ENCODE data around the gene ROBO1. TPM values are rescaled to one million over a fixed set of nuclear protein-coding genes. Genes with fewer than 3 reads are reported as not detected.
"Not testable (repeated sequence)": the region's sequence is repeated elsewhere in the genome, so short reads cannot be mapped to it uniquely, and the experiment has no call there.

ROBO1 gene
- total RNA-seq, 2 experiments from 2014 or later: not detected

DNA sequence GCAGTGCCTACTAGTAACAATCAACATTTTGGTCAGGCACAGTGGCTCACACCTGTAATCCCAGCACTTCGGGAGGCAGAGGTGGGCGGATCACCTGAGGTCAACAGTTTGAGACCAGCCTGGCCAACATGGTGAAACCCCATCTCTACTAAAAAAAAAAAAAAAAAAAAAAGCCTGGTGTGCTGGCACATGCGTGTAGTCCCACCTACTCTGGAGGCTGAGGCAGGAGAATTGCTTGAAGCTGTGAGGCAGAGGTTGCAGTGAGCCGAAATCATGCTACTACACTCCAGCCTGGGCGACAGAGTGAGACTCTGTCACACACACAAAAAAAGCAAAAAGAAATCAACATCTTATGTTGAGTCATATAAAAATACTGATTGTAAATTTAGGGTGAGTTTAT lies 1043.4 kb downstream of the ROBO1 start:
- H3K9me3 Mint-ChIP-seq; H3K4me1 Mint-ChIP-seq; POLR2A ChIA-PET; H3K36me3 Mint-ChIP-seq (ENCODE audit: low read depth); H3K27me3 Mint-ChIP-seq; H3K4me3 Mint-ChIP-seq; CTCF ChIA-PET; DNase-seq; H3K27ac Mint-ChIP-seq: not testable (repeated sequence)

DNA sequence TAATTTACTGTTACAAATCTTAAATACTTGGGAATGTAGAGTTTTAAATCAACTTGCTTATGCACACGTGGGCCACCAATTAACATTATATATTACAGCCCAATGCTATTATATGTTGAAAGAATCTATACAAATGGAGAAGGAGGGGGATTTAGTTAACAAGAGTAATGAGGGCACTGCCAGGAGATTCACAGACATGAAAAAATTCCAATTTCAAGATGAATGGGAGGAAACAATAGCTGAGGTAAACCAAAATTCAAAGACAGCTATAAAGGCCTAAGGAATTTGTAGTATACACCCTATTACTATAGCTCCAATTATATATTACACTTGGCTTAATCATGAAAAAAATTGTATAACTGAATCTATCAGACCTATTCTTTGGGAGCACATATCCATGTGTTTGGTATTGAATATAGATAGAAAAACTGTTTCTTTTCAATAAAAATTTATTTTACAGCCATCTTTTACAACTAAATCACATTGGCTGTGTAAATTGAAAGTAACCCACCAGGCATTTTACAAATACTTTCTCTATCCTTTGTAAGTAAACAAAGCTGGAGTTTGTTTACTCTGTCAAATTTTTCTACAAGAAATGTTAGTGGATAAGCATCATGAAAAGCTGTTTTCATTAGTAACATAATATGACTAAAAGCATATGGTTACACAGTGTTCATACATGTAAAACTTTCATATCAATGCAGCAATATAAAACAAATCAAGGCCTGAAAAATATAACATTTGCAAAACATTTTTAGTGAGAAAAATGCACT lies 1045.8 kb downstream of the ROBO1 start:
- H3K27me3 Mint-ChIP-seq: no peaks in the 10 kb centered on the region
- no peaks in the 10 kb centered on the region for H3K4me1 Mint-ChIP-seq
- CTCF ChIA-PET: no interaction called here
- H3K27ac Mint-ChIP-seq: no peak overlapping the region
- POLR2A ChIA-PET: no interaction called here
- H3K4me3 Mint-ChIP-seq: no peak overlapping the region
- peaks cover 6% of the 10 kb centered on the region for H3K9me3 Mint-ChIP-seq
- H3K36me3 Mint-ChIP-seq (ENCODE audit: low read depth): no peaks in the 10 kb centered on the region
- DNase-seq: no peak

- Mint-ChIP-seq H3K27ac (no peak overlapping the region), H3K27me3 (no peaks in the 10 kb centered on the region), H3K9me3 (peaks cover 12% of the 10 kb centered on the region), H3K4me3 (no peak overlapping the region), H3K36me3 (ENCODE audit: low read depth) (no peaks in the 10 kb centered on the region), H3K4me1 (no peaks in the 10 kb centered on the region)
- CTCF ChIA-PET: no interaction called here
- POLR2A ChIA-PET: no interaction called here
- no peak for DNase-seq
Measured at GRCh38 chr3:78718707-78719106, 1049.1 kb downstream of the ROBO1 start.

- Mint-ChIP-seq H3K9me3 (peaks cover 12% of the 10 kb centered on the region), H3K36me3 (ENCODE audit: low read depth) (no peaks in the 10 kb centered on the region), H3K27me3 (no peaks in the 10 kb centered on the region), H3K4me1 (no peaks in the 10 kb centered on the region), H3K27ac (no peak overlapping the region), H3K4me3 (no peak overlapping the region)
- ChIA-PET CTCF (no interaction called here), POLR2A (no interaction called here)
- DNase-seq: no peak
Measured at GRCh38 chr3:78717041-78717440, 1050.8 kb downstream of the ROBO1 start.

GRCh38 chr3:78712941-78713340 lies 1054.9 kb downstream of the ROBO1 start:
- peaks cover 12% of the 10 kb centered on the region for H3K9me3 Mint-ChIP-seq
- H3K27ac Mint-ChIP-seq: no peak overlapping the region
- CTCF ChIA-PET: no interaction called here
- H3K4me3 Mint-ChIP-seq: no peak overlapping the region
- H3K36me3 Mint-ChIP-seq (ENCODE audit: low read depth): no peaks in the 10 kb centered on the region
- H3K4me1 Mint-ChIP-seq: no peaks in the 10 kb centered on the region
- no peaks in the 10 kb centered on the region for H3K27me3 Mint-ChIP-seq
- POLR2A ChIA-PET: no interaction called here
- DNase-seq: no peak

GRCh38 chr3:78712270-78712669 lies 1055.5 kb downstream of the ROBO1 start:
- no peaks in the 10 kb centered on the region for H3K27me3 Mint-ChIP-seq
- H3K27ac Mint-ChIP-seq: no peak overlapping the region
- DNase-seq: no peak
- H3K4me3 Mint-ChIP-seq: no peak overlapping the region
- POLR2A ChIA-PET: no interaction called here
- H3K4me1 Mint-ChIP-seq: no peaks in the 10 kb centered on the region
- H3K36me3 Mint-ChIP-seq (ENCODE audit: low read depth): no peaks in the 10 kb centered on the region
- peaks cover 11% of the 10 kb centered on the region for H3K9me3 Mint-ChIP-seq
- CTCF ChIA-PET: no interaction called here

- no peak overlapping the region for H3K4me3 Mint-ChIP-seq
- CTCF ChIA-PET: no interaction called here
- peaks cover 3% of the 10 kb centered on the region for H3K9me3 Mint-ChIP-seq
- no peak overlapping the region for H3K27ac Mint-ChIP-seq
- no peaks in the 10 kb centered on the region for H3K27me3 Mint-ChIP-seq
- H3K4me1 Mint-ChIP-seq: no peaks in the 10 kb centered on the region
- no peaks in the 10 kb centered on the region for H3K36me3 Mint-ChIP-seq (ENCODE audit: low read depth)
- DNase-seq: no peak
- POLR2A ChIA-PET: no interaction called here
Measured at GRCh38 chr3:78708565-78709073, 1059.2 kb downstream of the ROBO1 start.

GRCh38 chr3:78707609-78708008 lies 1060.2 kb downstream of the ROBO1 start:
- CTCF ChIA-PET: no interaction called here
- POLR2A ChIA-PET: no interaction called here

DNA sequence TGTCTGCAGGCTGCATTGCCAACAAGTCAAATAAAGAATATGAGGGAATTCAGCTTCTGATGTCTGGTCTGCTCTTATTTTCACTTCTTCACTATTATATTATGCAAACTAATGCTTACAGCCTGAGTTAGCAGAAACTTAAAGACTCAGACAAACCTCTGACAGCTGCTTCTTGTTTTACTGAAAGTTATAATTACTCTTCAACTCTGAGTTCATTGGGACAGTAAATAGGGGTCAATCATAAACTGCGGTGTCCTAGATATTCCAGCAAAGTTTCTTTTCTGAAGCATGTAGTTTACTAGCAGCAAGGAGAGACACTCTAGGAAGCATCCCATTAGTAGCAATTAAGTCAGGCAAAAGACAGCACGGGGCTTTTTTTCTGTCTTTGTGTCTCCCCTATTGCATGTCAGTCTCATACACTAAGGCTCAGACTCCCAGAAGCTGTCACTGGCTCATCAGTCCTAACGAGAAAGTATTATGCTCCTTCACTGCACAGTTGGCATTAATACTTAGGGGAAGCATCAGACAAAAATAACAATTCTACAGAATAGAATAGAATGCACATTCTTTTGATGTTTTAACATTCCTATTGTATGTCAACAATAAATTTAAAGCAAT lies 1060.8 kb downstream of the ROBO1 start:
- Mint-ChIP-seq H3K9me3 (peaks cover 3% of the 10 kb centered on the region), H3K36me3 (ENCODE audit: low read depth) (no peaks in the 10 kb centered on the region), H3K4me3 (no peak overlapping the region), H3K27me3 (no peaks in the 10 kb centered on the region), H3K4me1 (no peaks in the 10 kb centered on the region), H3K27ac (no peak overlapping the region)
- ChIA-PET CTCF (no interaction called here), POLR2A (no interaction called here)
- DNase-seq: no peak

More at GRCh38 chr3:78707609-78708008, 1060.2 kb downstream of the ROBO1 start:
- H3K9me3 Mint-ChIP-seq: peaks cover 3% of the 10 kb centered on the region
- no peak overlapping the region for H3K4me3 Mint-ChIP-seq
- no peaks in the 10 kb centered on the region for H3K4me1 Mint-ChIP-seq
- DNase-seq: no peak
- no peaks in the 10 kb centered on the region for H3K27me3 Mint-ChIP-seq
- no peaks in the 10 kb centered on the region for H3K36me3 Mint-ChIP-seq (ENCODE audit: low read depth)
- H3K27ac Mint-ChIP-seq: no peak overlapping the region

DNA sequence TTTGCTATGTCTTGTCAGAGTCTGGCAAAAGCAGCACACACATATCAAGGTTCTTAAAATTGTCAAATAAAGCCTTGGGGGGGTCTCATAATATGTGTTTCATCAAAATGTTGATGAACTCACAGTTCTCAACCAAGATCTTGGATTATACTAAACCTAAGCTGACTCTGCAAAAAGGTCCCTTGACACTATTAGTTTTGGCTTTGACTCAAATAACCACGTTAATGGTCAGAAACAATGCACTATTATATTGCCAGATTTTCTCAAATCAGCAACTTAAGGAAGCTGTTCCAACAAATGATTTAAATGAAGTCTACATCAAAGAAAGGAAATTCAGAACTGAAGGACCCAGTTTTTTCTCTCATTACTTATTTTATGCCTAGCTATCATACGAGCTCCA lies 1063.9 kb downstream of the ROBO1 start:
- no peaks in the 10 kb centered on the region for H3K4me1 Mint-ChIP-seq
- ChIA-PET CTCF (no interaction called here), POLR2A (no interaction called here)
- DNase-seq: no peak
- H3K27me3 Mint-ChIP-seq: no peaks in the 10 kb centered on the region
- H3K9me3 Mint-ChIP-seq: peaks cover 4% of the 10 kb centered on the region
- H3K27ac Mint-ChIP-seq: no peak overlapping the region
- no peak overlapping the region for H3K4me3 Mint-ChIP-seq
- no peaks in the 10 kb centered on the region for H3K36me3 Mint-ChIP-seq (ENCODE audit: low read depth)

- Mint-ChIP-seq H3K27ac (no peak overlapping the region), H3K4me1 (no peaks in the 10 kb centered on the region), H3K36me3 (ENCODE audit: low read depth) (no peaks in the 10 kb centered on the region), H3K27me3 (no peaks in the 10 kb centered on the region), H3K9me3 (peaks cover 1% of the 10 kb centered on the region), H3K4me3 (no peak overlapping the region)
- ChIA-PET CTCF (no interaction called here), POLR2A (no interaction called here)
- no peak for DNase-seq
Measured at GRCh38 chr3:78701537-78701936, 1066.3 kb downstream of the ROBO1 start.

- Mint-ChIP-seq H3K27ac (no peak overlapping the region), H3K27me3 (no peaks in the 10 kb centered on the region), H3K4me3 (no peak overlapping the region), H3K36me3 (ENCODE audit: low read depth) (no peaks in the 10 kb centered on the region), H3K4me1 (no peaks in the 10 kb centered on the region), H3K9me3 (peaks cover 1% of the 10 kb centered on the region)
- ChIA-PET CTCF (no interaction called here), POLR2A (no interaction called here)
- DNase-seq: no peak
Measured at GRCh38 chr3:78698431-78698830, 1069.4 kb downstream of the ROBO1 start.

DNA sequence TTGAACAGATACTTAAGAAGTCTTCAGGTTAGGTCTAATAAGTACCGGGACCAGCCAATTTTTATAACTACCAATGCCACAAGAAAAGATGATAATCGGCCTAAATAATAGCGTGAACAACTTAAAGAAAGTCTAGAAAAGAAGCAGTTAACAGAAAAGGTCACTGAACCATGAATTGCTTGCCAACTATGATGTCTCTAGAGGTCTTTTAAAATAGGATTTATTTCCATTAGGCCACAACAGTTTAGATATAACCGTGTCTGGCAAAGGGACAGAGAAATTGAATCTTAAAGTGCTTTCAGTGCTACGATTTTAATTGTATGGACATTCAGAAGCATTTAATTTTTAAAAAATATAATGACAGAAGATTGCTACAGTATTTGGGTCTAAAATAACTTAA lies 1070.4 kb downstream of the ROBO1 start:
- Mint-ChIP-seq H3K9me3 (peaks cover 1% of the 10 kb centered on the region), H3K4me1 (no peaks in the 10 kb centered on the region), H3K36me3 (ENCODE audit: low read depth) (no peaks in the 10 kb centered on the region), H3K27me3 (no peaks in the 10 kb centered on the region), H3K27ac (no peak overlapping the region), H3K4me3 (no peak overlapping the region)
- ChIA-PET POLR2A (no interaction called here), CTCF (no interaction called here)
- no peak for DNase-seq

GRCh38 chr3:78690766-78691165 lies 1077.0 kb downstream of the ROBO1 start:
- H3K27me3 Mint-ChIP-seq: no peaks in the 10 kb centered on the region
- H3K27ac Mint-ChIP-seq: no peak overlapping the region
- H3K4me1 Mint-ChIP-seq: no peaks in the 10 kb centered on the region
- no peak for DNase-seq
- H3K9me3 Mint-ChIP-seq: no peaks in the 10 kb centered on the region
- POLR2A ChIA-PET: no interaction called here
- H3K4me3 Mint-ChIP-seq: no peak overlapping the region
- CTCF ChIA-PET: no interaction called here
- no peaks in the 10 kb centered on the region for H3K36me3 Mint-ChIP-seq (ENCODE audit: low read depth)

Data from activated CD4-positive, alpha-beta memory T cell treated with anti-CD3 and anti-CD28 coated beads, Interleukin-2, amount 10 ng/mL, durations not matched to agents 7 days and 5 days (primary cell).